ENCODE data around the gene ZCWPW1.

- no peak for TF ChIP-seq CTCF (IDR thresholded peaks at IDR 0.05; ENCODE audit: low read length)
- no peak for TF ChIP-seq EZH2 (IDR thresholded peaks at IDR 0.05; ENCODE audit: borderline replicate concordance, low read length)
These were observed 4.2 kb upstream of the ZCWPW1 start for GRCh38 chr7:100432621-100433275.
